ENCODE data around the gene ABI3BP. TPM values are rescaled to one million over a fixed set of nuclear protein-coding genes. Genes with fewer than 3 reads are reported as not detected.

The ABI3BP gene
- total RNA-seq, 1 donor from 2014 or later, result not detected

DNA sequence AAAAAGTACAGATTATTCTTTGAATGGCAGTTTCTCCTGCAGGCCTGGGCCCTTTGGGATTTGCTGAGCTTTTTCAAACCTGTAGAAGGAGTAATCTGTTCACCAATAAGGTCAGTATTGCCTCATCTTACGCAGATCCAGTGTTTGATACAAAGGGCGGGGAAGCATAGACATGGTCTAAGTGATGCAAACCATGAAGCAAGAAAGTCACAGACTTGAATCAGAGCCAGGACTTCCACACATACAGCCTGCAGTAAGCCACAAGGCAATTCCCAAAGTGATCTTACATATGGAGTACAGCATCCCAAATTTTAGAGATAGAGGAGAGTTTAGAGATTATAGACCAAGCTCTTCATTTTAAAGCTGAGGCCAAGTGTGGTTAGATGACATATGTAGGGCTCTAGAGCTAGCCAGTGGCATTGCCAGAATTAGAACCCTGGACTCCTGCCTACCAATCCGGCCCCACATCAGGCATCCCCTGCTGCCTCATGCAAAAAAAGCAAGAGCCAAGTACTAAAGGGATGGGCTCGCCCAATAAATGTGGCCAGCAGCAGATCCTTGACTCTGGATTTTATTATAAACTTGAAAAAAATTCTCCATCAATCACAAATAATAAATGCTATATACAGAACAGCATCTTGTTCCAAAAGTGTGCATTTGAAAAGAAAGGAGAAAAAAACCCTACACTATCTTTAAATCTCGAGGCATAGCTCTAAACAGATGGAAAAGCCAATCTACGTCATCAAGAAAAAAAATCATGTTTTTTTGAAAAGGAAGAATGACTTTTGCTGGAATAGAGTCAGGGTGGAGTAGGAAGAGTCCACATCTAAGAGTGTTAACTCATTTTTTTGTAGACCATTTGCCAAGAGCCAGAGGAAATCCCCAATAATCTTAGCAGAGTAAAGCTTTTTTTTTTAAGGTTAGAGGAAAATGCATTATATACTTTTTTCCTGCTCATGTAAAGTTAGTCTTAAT, 24.0 kb downstream of the ABI3BP start:
- TF ChIP-seq, protein P1, sequence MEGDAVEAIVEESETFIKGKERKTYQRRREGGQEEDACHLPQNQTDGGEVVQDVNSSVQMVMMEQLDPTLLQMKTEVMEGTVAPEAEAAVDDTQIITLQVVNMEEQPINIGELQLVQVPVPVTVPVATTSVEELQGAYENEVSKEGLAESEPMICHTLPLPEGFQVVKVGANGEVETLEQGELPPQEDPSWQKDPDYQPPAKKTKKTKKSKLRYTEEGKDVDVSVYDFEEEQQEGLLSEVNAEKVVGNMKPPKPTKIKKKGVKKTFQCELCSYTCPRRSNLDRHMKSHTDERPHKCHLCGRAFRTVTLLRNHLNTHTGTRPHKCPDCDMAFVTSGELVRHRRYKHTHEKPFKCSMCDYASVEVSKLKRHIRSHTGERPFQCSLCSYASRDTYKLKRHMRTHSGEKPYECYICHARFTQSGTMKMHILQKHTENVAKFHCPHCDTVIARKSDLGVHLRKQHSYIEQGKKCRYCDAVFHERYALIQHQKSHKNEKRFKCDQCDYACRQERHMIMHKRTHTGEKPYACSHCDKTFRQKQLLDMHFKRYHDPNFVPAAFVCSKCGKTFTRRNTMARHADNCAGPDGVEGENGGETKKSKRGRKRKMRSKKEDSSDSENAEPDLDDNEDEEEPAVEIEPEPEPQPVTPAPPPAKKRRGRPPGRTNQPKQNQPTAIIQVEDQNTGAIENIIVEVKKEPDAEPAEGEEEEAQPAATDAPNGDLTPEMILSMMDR (conservative IDR thresholded peaks at IDR 0.05), result no peak
- Mint-ChIP-seq H3K4me1 (no peaks in the 10 kb centered on the region), H3K27me3 (ENCODE audit: low read depth) (no peaks in the 10 kb centered on the region), H3K27ac (ENCODE audit: unreplicated experiment) (no peak overlapping the region), H3K9me3 (peaks cover 3% of the 10 kb centered on the region), H3K4me3 (no peak overlapping the region), H3K36me3 (ENCODE audit: low read depth) (no peaks in the 10 kb centered on the region)
- DNase-seq (ENCODE audit: low read depth, low spot score), result no peak

DNA sequence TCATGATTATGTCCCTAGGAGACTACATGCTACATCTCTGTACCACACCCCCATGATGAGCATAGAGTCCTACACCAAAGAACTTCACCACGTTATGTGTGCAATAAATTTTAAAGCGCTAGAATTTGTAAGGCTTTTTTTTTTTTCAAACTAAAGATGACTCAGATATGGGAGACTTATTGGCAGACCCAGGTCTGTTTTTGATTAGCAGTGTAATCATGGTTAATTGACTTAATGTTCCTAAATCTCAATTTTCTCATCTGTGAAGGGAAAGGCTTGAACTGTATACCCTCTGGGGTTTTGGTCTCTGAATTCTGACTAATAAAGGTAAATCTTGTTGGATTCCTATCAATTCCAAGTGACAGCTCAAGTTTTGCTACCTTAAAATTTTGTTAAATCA, 26.4 kb downstream of the ABI3BP start:
- Mint-ChIP-seq H3K27ac (ENCODE audit: unreplicated experiment) (no peak overlapping the region), H3K9me3 (peaks cover 3% of the 10 kb centered on the region), H3K36me3 (ENCODE audit: low read depth) (no peaks in the 10 kb centered on the region), H3K4me1 (no peaks in the 10 kb centered on the region), H3K27me3 (ENCODE audit: low read depth) (no peaks in the 10 kb centered on the region), H3K4me3 (no peak overlapping the region)
- TF ChIP-seq, protein P1 (conservative IDR thresholded peaks at IDR 0.05), result no peak
- no peak for DNase-seq (ENCODE audit: low read depth, low spot score)

DNA sequence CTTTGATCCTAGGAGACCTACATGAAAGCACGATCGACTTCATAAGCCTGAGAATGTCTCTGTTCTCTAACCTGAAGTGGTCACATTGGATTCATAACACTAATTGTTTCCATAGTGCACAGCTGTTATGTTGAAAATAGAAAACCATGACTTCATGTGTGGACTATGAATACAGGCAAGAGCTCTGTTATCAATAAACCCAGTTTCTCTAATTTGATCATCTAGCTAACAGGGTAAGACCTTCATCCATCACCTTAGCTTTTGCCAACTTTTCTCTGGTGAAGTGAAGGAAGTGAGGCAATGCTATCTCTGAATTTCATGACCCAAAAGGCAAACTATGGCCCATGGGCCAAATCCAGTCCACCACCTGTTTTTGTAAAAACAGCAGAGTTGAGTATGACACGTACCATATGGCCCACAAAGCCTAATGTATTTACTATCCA, 27.2 kb downstream of the ABI3BP start:
- no peak for DNase-seq (ENCODE audit: low read depth, low spot score)
- TF ChIP-seq, protein P1 (conservative IDR thresholded peaks at IDR 0.05), result no peak
- Mint-ChIP-seq H3K9me3 (peaks cover 3% of the 10 kb centered on the region), H3K4me1 (no peaks in the 10 kb centered on the region), H3K4me3 (no peak overlapping the region), H3K27ac (ENCODE audit: unreplicated experiment) (no peak overlapping the region), H3K27me3 (ENCODE audit: low read depth) (no peaks in the 10 kb centered on the region), H3K36me3 (ENCODE audit: low read depth) (no peaks in the 10 kb centered on the region)

DNA sequence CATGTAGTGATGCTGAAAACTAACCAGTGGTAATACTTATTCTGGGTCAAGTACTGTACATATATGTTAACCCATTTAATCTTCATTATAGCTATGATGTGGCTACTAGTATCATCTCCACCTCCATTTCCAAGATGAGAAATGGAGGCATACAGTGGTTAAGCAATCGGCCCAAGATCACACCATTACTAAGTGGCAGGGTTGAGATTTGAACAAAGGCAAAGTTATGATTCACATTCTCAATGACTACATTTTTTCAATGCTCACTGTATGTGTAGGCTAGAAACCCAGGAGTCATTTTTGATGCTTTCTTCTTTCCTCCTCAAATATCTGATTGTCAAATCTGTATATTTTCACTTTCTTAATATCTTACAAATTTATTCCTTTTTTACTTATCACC, 30.2 kb downstream of the ABI3BP start:
- no peak overlapping the region for H3K27ac Mint-ChIP-seq (ENCODE audit: unreplicated experiment)
- no peaks in the 10 kb centered on the region for H3K27me3 Mint-ChIP-seq (ENCODE audit: low read depth)

DNA sequence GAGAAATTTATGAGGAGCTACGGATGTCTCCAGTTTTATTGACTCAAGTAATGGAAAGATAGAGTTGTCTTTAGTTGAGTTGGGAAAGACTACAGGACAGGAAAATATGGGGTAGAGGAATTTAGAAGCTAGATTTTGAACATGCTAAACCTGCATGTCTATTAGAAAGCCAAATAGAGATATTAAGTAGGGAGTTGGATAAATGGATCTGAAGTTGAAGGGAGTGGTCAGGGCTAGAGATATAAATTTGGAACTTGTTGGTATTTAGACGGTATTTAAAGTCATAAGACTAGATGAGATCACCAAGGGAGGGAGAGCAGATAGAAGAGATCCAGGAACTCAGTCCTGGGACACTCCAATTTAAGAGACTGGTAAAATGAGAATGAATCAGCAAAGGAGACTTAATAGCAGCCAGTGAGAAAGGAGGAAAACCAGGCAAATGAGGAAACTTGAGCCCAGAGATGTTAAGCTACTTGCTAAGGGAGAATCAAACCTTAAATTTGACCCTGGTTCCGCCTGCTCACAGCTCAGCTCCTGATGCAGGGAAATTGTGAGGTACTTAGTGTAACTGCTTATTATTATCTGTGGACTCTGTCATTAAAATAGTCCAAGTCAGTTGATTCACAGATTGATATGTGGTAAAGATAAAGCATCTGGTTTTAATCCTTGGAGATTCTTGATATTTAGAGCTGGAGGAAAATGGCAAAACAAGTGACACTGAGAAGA, 35.8 kb downstream of the ABI3BP start:
- Mint-ChIP-seq H3K27ac (ENCODE audit: unreplicated experiment) (no peak overlapping the region), H3K9me3 (peaks cover 3% of the 10 kb centered on the region), H3K27me3 (ENCODE audit: low read depth) (peaks cover 2% of the 10 kb centered on the region), H3K4me3 (no peak overlapping the region), H3K4me1 (no peaks in the 10 kb centered on the region), H3K36me3 (ENCODE audit: low read depth) (no peaks in the 10 kb centered on the region)
- TF ChIP-seq, protein P1 (conservative IDR thresholded peaks at IDR 0.05), result no peak
- no peak for DNase-seq (ENCODE audit: low read depth, low spot score)

More for the DNA sequence above, 30.2 kb downstream of the ABI3BP start:
- no peak for DNase-seq (ENCODE audit: low read depth, low spot score)
- H3K9me3 Mint-ChIP-seq, result peaks cover 5% of the 10 kb centered on the region
- no peaks in the 10 kb centered on the region for H3K36me3 Mint-ChIP-seq (ENCODE audit: low read depth)
- no peaks in the 10 kb centered on the region for H3K4me1 Mint-ChIP-seq
- TF ChIP-seq, protein P1 (conservative IDR thresholded peaks at IDR 0.05), result no peak
- H3K4me3 Mint-ChIP-seq, result no peak overlapping the region

Measured in neural crest cell (in vitro differentiated cells).